GM19395 (cell line): ENCODE results near the gene FOXC1.

ENCODE experiments used
- ATAC-seq: cut with Tn5 transposase; IDR thresholded peaks from one replicate; pipeline ENCODE4 v1.9.1; 2021; ENCODE audit warnings: mild to moderate bottlenecking, moderate library complexity; ENCODE audit not compliant: unreplicated experiment

FOXC1 gene

GRCh38 chr6:1584146-1584545 is 25.6 kb upstream of the FOXC1 start:
- ATAC-seq: no peak

- no peak for ATAC-seq
These were observed 24.6 kb upstream of the FOXC1 start for GRCh38 chr6:1584996-1585668.

- no peak for ATAC-seq
These were observed 24.1 kb upstream of the FOXC1 start for GRCh38 chr6:1585669-1586049.

- no peak for ATAC-seq
These were observed 23.5 kb upstream of the FOXC1 start for GRCh38 chr6:1586256-1586655.

GRCh38 chr6:1586861-1587450 is 22.8 kb upstream of the FOXC1 start:
- ATAC-seq: no peak

- no peak for ATAC-seq
These were observed 22.2 kb upstream of the FOXC1 start for GRCh38 chr6:1587546-1587945.

- ATAC-seq: no peak
These were observed 21.7 kb upstream of the FOXC1 start for GRCh38 chr6:1587977-1588376.

GRCh38 chr6:1589208-1589607 is 20.5 kb upstream of the FOXC1 start:
- ATAC-seq: no peak

GRCh38 chr6:1590580-1590979 is 19.1 kb upstream of the FOXC1 start:
- ATAC-seq: no peak

- no peak for ATAC-seq
These were observed 18.5 kb upstream of the FOXC1 start for GRCh38 chr6:1591243-1591642.

GRCh38 chr6:1591926-1592325 is 17.8 kb upstream of the FOXC1 start:
- no peak for ATAC-seq

GRCh38 chr6:1592852-1593251 is 16.9 kb upstream of the FOXC1 start:
- ATAC-seq: no peak

GRCh38 chr6:1593286-1593957 is 16.3 kb upstream of the FOXC1 start:
- no peak for ATAC-seq

- no peak for ATAC-seq
These were observed 15.8 kb upstream of the FOXC1 start for GRCh38 chr6:1593958-1594314.

GRCh38 chr6:1594445-1595200 is 15.1 kb upstream of the FOXC1 start:
- ATAC-seq: no peak

GRCh38 chr6:1595271-1596087 is 14.2 kb upstream of the FOXC1 start:
- ATAC-seq: no peak

GRCh38 chr6:1596088-1596852 is 13.4 kb upstream of the FOXC1 start:
- ATAC-seq: no peak

- no peak for ATAC-seq
These were observed 12.5 kb upstream of the FOXC1 start for GRCh38 chr6:1597121-1597744.

GRCh38 chr6:1597924-1598323 is 11.8 kb upstream of the FOXC1 start:
- ATAC-seq: no peak

GRCh38 chr6:1598433-1598832 is 11.3 kb upstream of the FOXC1 start:
- ATAC-seq: no peak
